ENCODE data around the gene PRKCD.

GRCh38 chr3:53169832-53170324 is 8.9 kb downstream of the PRKCD start:
- no peak for TF ChIP-seq CTCF (IDR thresholded peaks at IDR 0.05)
- TF ChIP-seq POLR2A (IDR thresholded peaks at IDR 0.05) = no peak

Data from body of pancreas (tissue), 4 donors.